A673 (cell line): Measurements from ENCODE around the gene ANXA2R. TPM values are rescaled to one million over a fixed set of nuclear protein-coding genes. Genes with fewer than 3 reads are reported as not detected.

Experiments used
- BruUV-seq: library from RNA; stranded (reverse); fragments of 400-500 nt; replicated peaks from 2 replicates; lab custom pipeline; 2021; lab: Mats Ljungman, UMichigan
- CTCF ChIA-PET: fragments of 300-600 bp; sonication (Branson Sonifier 250); formaldehyde crosslinking; loops from one replicate; lab custom pipeline; 2022; ENCODE audit warnings: antibody characterized with exemption; lab: Charles Lee
- POLR2A ChIA-PET: fragments of 300-600 bp; sonication (Branson Sonifier 250); formaldehyde crosslinking; loops from one replicate; lab custom pipeline; 2022; ENCODE audit warnings: antibody characterized with exemption; ENCODE audit not compliant: low non-redundant PET; lab: Charles Lee
- DNase-seq: peaks from one replicate; pipeline ENCODE4 v3.0.0-alpha.2; 2015; ENCODE audit warnings: low spot score
- H3K27ac ChIP-seq: fragments of 200-600 bp; sonication (generic); 2 replicates; pipeline ENCODE4 v1.5.1; 2016; ENCODE audit warnings: mixed run types, low read depth, mild to moderate bottlenecking, mixed read lengths, antibody characterized with exemption, low read length; ENCODE audit not compliant: poor library complexity, severe bottlenecking
- H3K27me3 ChIP-seq: fragments of 200-600 bp; sonication (generic); replicated peaks from 2 replicates; pipeline ENCODE4 v1.6.1; 2017; ENCODE audit warnings: mixed run types, low read depth, mild to moderate bottlenecking, mixed read lengths, antibody characterized with exemption, low read length; ENCODE audit not compliant: insufficient read depth, poor library complexity
- H3K36me3 ChIP-seq: fragments of 200-600 bp; sonication (generic); 2 replicates; pipeline ENCODE4 v1.6.1; 2016; ENCODE audit warnings: mixed run types, mild to moderate bottlenecking, mixed read lengths, antibody characterized with exemption, low read length; ENCODE audit not compliant: insufficient read depth, poor library complexity, severe bottlenecking
- H3K4me1 ChIP-seq: fragments of 200-600 bp; sonication (generic); 2 replicates; pipeline ENCODE4 v1.6.1; 2017; ENCODE audit warnings: mixed run types, mild to moderate bottlenecking, mixed read lengths, antibody characterized with exemption, low read length; ENCODE audit not compliant: insufficient read depth, poor library complexity, severe bottlenecking
- H3K4me3 ChIP-seq: fragments of 200-600 bp; sonication (generic); 2 replicates; pipeline ENCODE4 v1.5.1; 2016; ENCODE audit warnings: low read depth, mixed run types, mild to moderate bottlenecking, mixed read lengths, low read length; ENCODE audit not compliant: poor library complexity, severe bottlenecking
- H3K9me3 ChIP-seq: fragments of 200-600 bp; sonication (generic); 2 replicates; pipeline ENCODE4 v1.6.1; 2016; ENCODE audit warnings: mixed run types, low read depth, mild to moderate bottlenecking, mixed read lengths, antibody characterized with exemption, low read length; ENCODE audit not compliant: poor library complexity, severe bottlenecking
- CTCF ChIP-seq: fragments of 300-800, 200-600 bp; sonication (generic); conservative IDR thresholded peaks from 2 replicates; pipeline ENCODE4 v1.5.1; 2017; ENCODE audit warnings: low read depth, mild to moderate bottlenecking, antibody characterized with exemption, low read length, moderate library complexity, mixed read lengths
- EZH2 ChIP-seq: fragments of 200-600 bp; sonication (generic); IDR thresholded peaks from 2 replicates; pipeline ENCODE4 v1.6.1; 2017; ENCODE audit warnings: borderline replicate concordance, low read depth, mild to moderate bottlenecking, mixed read lengths, antibody characterized with exemption, low read length; ENCODE audit not compliant: poor library complexity, severe bottlenecking
- intact Hi-C: fragments of 100-400 bp; cut with micrococcal nuclease; formaldehyde crosslinking; loops from one replicate; pipeline ENCODE4 v1.10.0; 2022; ENCODE audit not compliant: unreplicated experiment
- total RNA-seq: library from RNA; stranded (reverse); gene quantifications from 2 replicates; pipeline ENCODE4 v1.2.3, GENCODE V29; 2021

ANXA2R gene
- total RNA-seq, 1 experiment from 2014 or later: 1.4 TPM

- Histone ChIP-seq H3K4me1 (peaks cover 11% of the 10 kb centered on the region), H3K4me3 (peak overlapping the region; percentile 52), H3K36me3 (no peaks in the 10 kb centered on the region), H3K27me3 (no peaks in the 10 kb centered on the region), H3K27ac (no peak overlapping the region), H3K9me3 (no peaks in the 10 kb centered on the region)
- intact Hi-C loops: loop anchor here (5.0 kb wide), 1 partner anchor 54 kb away; no protein-coding TSS in a partner anchor
- no TSS peak for BruUV-seq
- ChIA-PET CTCF (interaction anchor here (0.9 to 1.5 kb wide), 2 partner anchors 12 to 99 kb away, joined by 3 read pairs; no protein-coding TSS in a partner anchor), POLR2A (no interaction called here)
- TF ChIP-seq CTCF (no peak), EZH2 (no peak)
- no peak for DNase-seq
Measured at GRCh38 chr5:43006424-43007202, 33.5 kb downstream of the ANXA2R start.

- H3K4me3 ChIP-seq: no peak overlapping the region
- ChIA-PET POLR2A (no interaction called here), CTCF (no interaction called here)
- H3K27me3 ChIP-seq: no peaks in the 10 kb centered on the region
- no peaks in the 10 kb centered on the region for H3K9me3 ChIP-seq
- no peaks in the 10 kb centered on the region for H3K36me3 ChIP-seq
- no TSS peak for BruUV-seq
- intact Hi-C loops: loop anchor here (5.0 kb wide), 1 partner anchor 53 kb away; no protein-coding TSS in a partner anchor
- H3K27ac ChIP-seq: no peak overlapping the region
- peaks cover 7% of the 10 kb centered on the region for H3K4me1 ChIP-seq
- DNase-seq: no peak
- TF ChIP-seq CTCF (no peak), EZH2 (no peak)
Measured at GRCh38 chr5:43005031-43005430, 35.1 kb downstream of the ANXA2R start.

- H3K4me1 ChIP-seq: no peaks in the 10 kb centered on the region
- TF ChIP-seq EZH2 (no peak), CTCF (no peak)
- POLR2A ChIA-PET: no interaction called here
- H3K36me3 ChIP-seq: no peaks in the 10 kb centered on the region
- intact Hi-C loops: no loop called here
- CTCF ChIA-PET: no interaction called here
- BruUV-seq: no TSS peak
- no peak overlapping the region for H3K27ac ChIP-seq
- H3K9me3 ChIP-seq: no peaks in the 10 kb centered on the region
- no peak for DNase-seq
- no peak overlapping the region for H3K4me3 ChIP-seq
- no peaks in the 10 kb centered on the region for H3K27me3 ChIP-seq
Measured at GRCh38 chr5:43001748-43002147, 38.4 kb downstream of the ANXA2R start.
